Thoracic aorta (tissue), 2 donors: ENCODE results near the gene CEP85L. TPM values are rescaled to one million over a fixed set of nuclear protein-coding genes. Genes with fewer than 3 reads are reported as not detected.

Experiments used
- ATAC-seq: fragments of 150-250 bp; one replicate; pipeline ENCODE4 v1.8.0; 2017; ENCODE audit warnings: low read depth; ENCODE audit not compliant: insufficient number of reproducible peaks, low FRiP score
- DNase-seq: peaks from one replicate; pipeline ENCODE4 v3.0.0-alpha.2; 2020; ENCODE audit warnings: low spot score
- H3K27ac ChIP-seq, 2 donors: fragments of 200-600 bp; sonication (generic); 1 replicate in 1 of 2; 2 replicates in 1 of 2; pipeline ENCODE4 v1.5.1; 2016; ENCODE audit warnings: mild to moderate bottlenecking in 2 of 2, moderate library complexity in 2 of 2
- H3K27me3 ChIP-seq: fragments of 200-600 bp; sonication (generic); replicated peaks from 2 replicates; pipeline ENCODE4 v1.6.0; 2016; ENCODE audit warnings: mild to moderate bottlenecking; ENCODE audit not compliant: insufficient read depth
- H3K36me3 ChIP-seq: fragments of 200-600 bp; sonication (generic); one replicate; pipeline ENCODE4 v1.5.1; 2016
- H3K4me1 ChIP-seq, 2 donors: fragments of 200-600 bp; sonication (generic); 1 replicate in 1 of 2; 2 replicates in 1 of 2; pipeline versions ENCODE4 v1.5.1 to v1.6.0; 2016; ENCODE audit warnings: low read depth in 2 of 2, mild to moderate bottlenecking in 1 of 2; ENCODE audit not compliant: control insufficient read depth in 1 of 2
- H3K4me3 ChIP-seq: fragments of 200-600 bp; sonication (generic); 2 replicates; pipeline ENCODE4 v1.5.1; 2016; ENCODE audit warnings: mild to moderate bottlenecking
- H3K9me3 ChIP-seq: fragments of 200-600 bp; sonication (generic); 2 replicates; pipeline ENCODE4 v1.5.1; 2016
- CTCF ChIP-seq: fragments of 200-600 bp; sonication (generic); IDR thresholded peaks from one replicate; pipeline ENCODE4 v1.5.1; 2019; ENCODE audit warnings: antibody characterized with exemption
- total RNA-seq, 2 donors: library from RNA; depleted of rRNA; stranded (reverse); fragments of >200 nt; gene quantifications; one replicate each; pipeline versions ENCODE4 v1.1.0 to v1.2.3, GENCODE V29; 2016

CEP85L gene
- total RNA-seq, 2 donors from 2014 or later: 13.3 to 22.7 TPM

- DNase-seq (no peak), ATAC-seq (no peak)
- Histone ChIP-seq H3K27ac (no peak overlapping the region), H3K27me3 (no peaks in the 10 kb centered on the region), H3K4me1 (no peaks in the 10 kb centered on the region), H3K9me3 (no peaks in the 10 kb centered on the region), H3K4me3 (no peak overlapping the region), H3K36me3 (no peaks in the 10 kb centered on the region)
- no peak for TF ChIP-seq CTCF
These were observed 45.1 kb downstream of the CEP85L start for GRCh38 chr6:118606268-118606667.

- no peak overlapping the region for H3K27ac ChIP-seq
- no peaks in the 10 kb centered on the region for H3K36me3 ChIP-seq
- DNase-seq: no peak
- no peak for TF ChIP-seq CTCF
- H3K4me1 ChIP-seq: peaks cover 2 to 3% of the 10 kb centered on the region in 2 donors
- H3K27me3 ChIP-seq: no peaks in the 10 kb centered on the region
- ATAC-seq: no peak
- no peaks in the 10 kb centered on the region for H3K9me3 ChIP-seq
- H3K4me3 ChIP-seq: no peak overlapping the region
These were observed 48.0 kb downstream of the CEP85L start for GRCh38 chr6:118603372-118603771.

DNA sequence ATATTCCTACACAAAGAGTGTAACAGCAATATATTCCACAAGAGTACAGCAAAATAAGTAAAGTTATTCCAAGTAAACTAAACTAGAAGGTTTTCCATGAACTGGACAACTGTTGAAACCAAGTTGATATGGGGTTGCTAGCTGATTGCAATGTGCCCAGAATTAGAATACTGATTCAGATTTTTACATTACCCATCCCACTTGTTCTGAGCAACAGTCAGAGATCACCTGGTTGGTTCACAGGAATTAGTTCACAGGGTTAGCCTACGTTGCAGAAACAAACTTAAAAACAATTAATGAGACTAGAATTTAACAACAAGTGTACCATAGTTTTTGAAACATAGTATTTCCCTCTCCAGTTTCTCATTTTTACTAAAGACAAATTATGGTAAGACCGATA is 49.1 kb downstream of the CEP85L start:
- TF ChIP-seq CTCF: no peak
- ATAC-seq (no peak), DNase-seq (no peak)
- Histone ChIP-seq H3K27me3 (no peaks in the 10 kb centered on the region), H3K4me3 (no peak overlapping the region), H3K27ac (no peak overlapping the region), H3K4me1 (peaks cover 2 to 13% of the 10 kb centered on the region in 2 donors), H3K9me3 (no peaks in the 10 kb centered on the region), H3K36me3 (no peaks in the 10 kb centered on the region)

DNA sequence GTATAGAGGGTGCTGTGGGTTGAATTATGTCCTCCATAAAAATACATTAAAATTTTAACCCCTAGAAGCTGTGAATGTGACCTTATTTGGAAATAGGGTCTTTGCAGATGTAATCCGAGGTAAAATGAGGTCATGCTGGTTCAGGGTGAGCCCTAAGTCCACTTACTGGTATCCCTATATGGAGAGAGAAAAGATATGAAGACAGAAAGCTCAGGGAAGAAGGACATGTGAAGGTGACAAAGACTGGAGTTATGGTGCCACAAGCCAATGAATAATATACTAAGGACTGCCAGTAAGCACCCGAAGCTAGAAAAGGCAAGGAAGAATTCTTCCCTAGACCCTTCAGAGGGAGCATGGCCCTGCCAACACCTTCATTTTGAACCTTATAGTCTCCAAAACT is 53.1 kb downstream of the CEP85L start:
- H3K36me3 ChIP-seq: no peaks in the 10 kb centered on the region
- DNase-seq (no peak), ATAC-seq (no peak)
- H3K4me3 ChIP-seq: no peak overlapping the region
- no peaks in the 10 kb centered on the region for H3K27me3 ChIP-seq
- no peaks in the 10 kb centered on the region for H3K9me3 ChIP-seq
- H3K27ac ChIP-seq: no peak overlapping the region
- no peak for TF ChIP-seq CTCF
- H3K4me1 ChIP-seq: peaks cover 2 to 17% of the 10 kb centered on the region in 2 donors

DNA sequence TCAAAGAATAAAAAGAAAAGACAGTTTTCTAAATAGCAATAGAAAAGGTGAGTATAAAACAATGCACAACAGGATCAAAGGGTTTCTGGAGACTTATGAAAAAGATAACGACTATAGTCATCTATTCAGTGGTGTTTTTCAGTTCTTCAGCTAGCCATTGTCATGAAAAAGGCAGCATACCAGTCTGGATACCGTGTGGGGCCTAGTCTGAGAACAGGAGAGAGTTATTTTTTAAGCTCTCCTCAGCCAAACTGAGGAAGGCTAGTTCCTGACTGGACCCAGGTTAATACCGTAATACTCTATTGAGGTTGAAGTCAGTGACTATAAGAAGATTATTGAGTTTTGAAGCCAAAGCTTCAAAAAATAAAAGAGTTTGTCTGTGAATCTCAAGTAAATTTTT is 53.8 kb downstream of the CEP85L start:
- TF ChIP-seq CTCF: no peak
- Histone ChIP-seq H3K9me3 (no peaks in the 10 kb centered on the region), H3K4me1 (peaks cover 2 to 17% of the 10 kb centered on the region in 2 donors), H3K27ac (no peak overlapping the region), H3K27me3 (no peaks in the 10 kb centered on the region), H3K36me3 (no peaks in the 10 kb centered on the region), H3K4me3 (no peak overlapping the region)
- no peak for ATAC-seq
- no peak for DNase-seq
